Vagina (tissue), 2 donors: Measurements from ENCODE around the gene STK24.

Experiments used
- POLR2A ChIP-seq, 2 donors: fragments of 450-650 bp; IDR thresholded peaks; one replicate each; pipeline ENCODE4 v1.6.1; 2017; ENCODE audit warnings: antibody characterized with exemption in 2 of 2, mild to moderate bottlenecking in 2 of 2, moderate library complexity in 2 of 2
- POLR2AphosphoS5 ChIP-seq, 2 donors: sonication (generic); formaldehyde crosslinking; IDR thresholded peaks; one replicate each; pipeline ENCODE4 v1.9.0; 2017; ENCODE audit warnings: antibody characterized with exemption in 2 of 2, mild to moderate bottlenecking in 2 of 2, low read depth in 1 of 2; ENCODE audit not compliant: insufficient read depth in 1 of 2
- TF ChIP-seq, protein P1 (sequence below), 3 experiments: fragments of 450-650 bp in 2 of 3; fragments of 200-600 bp in 1 of 3; sonication (generic) in 1 of 3; IDR thresholded peaks; one replicate each; pipeline ENCODE4 v1.5.1; 2017 to 2019; ENCODE audit warnings: antibody characterized with exemption in 3 of 3, mild to moderate bottlenecking in 2 of 3, moderate library complexity in 2 of 3

DNA sequence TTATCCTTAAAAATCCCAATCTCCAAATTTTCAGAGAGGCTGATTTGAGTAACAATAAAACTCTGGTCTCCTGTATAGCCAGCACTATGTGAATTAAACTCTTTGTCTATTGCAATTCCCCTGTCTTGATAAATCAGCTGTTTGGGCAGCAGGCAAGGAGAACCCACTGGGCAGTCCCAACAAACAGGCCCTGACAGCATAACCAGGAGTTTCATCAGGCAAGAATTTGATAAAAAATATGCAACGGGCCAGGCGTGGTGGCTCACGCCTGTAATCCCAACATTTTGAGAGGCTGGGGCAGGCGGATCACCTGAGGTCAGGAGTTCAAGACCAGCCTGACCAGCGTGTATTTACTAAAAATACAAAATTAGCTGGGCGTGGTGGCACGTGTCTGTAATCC is 42.1 kb downstream of the STK24 start:
- TF ChIP-seq, protein P1, sequence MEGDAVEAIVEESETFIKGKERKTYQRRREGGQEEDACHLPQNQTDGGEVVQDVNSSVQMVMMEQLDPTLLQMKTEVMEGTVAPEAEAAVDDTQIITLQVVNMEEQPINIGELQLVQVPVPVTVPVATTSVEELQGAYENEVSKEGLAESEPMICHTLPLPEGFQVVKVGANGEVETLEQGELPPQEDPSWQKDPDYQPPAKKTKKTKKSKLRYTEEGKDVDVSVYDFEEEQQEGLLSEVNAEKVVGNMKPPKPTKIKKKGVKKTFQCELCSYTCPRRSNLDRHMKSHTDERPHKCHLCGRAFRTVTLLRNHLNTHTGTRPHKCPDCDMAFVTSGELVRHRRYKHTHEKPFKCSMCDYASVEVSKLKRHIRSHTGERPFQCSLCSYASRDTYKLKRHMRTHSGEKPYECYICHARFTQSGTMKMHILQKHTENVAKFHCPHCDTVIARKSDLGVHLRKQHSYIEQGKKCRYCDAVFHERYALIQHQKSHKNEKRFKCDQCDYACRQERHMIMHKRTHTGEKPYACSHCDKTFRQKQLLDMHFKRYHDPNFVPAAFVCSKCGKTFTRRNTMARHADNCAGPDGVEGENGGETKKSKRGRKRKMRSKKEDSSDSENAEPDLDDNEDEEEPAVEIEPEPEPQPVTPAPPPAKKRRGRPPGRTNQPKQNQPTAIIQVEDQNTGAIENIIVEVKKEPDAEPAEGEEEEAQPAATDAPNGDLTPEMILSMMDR (IDR thresholded peaks at IDR 0.05) = no peak
- TF ChIP-seq POLR2AphosphoS5 (IDR thresholded peaks at IDR 0.05; ENCODE audit: insufficient read depth in 1 of 2, low read depth in 1 of 2) (no peak), POLR2A (IDR thresholded peaks at IDR 0.05) (no peak)
